GM12892 (cell line): ENCODE data around the gene MFSD11.

Experiments
- POLR2A ChIP-seq: IDR thresholded peaks from 2 replicates; pipeline ENCODE4 v1.6.1; 2011; ENCODE audit warnings: low read depth, low read length, control low read depth
- TAF1 ChIP-seq: IDR thresholded peaks from 2 replicates; pipeline ENCODE4 v1.6.1; 2011; ENCODE audit warnings: low read depth, mild to moderate bottlenecking, control low read depth, low read length, borderline replicate concordance

- TF ChIP-seq POLR2A, result no peak
- TF ChIP-seq TAF1, result no peak
Observed at GRCh38 chr17:76758570-76758969, 20.7 kb downstream of the MFSD11 start.
